HepG2 (cell line): Measurements from ENCODE around the gene PPM1M. TPM values are rescaled to one million over a fixed set of nuclear protein-coding genes. Genes with fewer than 3 reads are reported as not detected.

Experiments used
- AKAP8 ChIP-seq: sonication (generic); formaldehyde crosslinking; IDR thresholded peaks from 2 replicates; pipeline ENCODE4 v1.5.1; 2020; ENCODE audit warnings: mild to moderate bottlenecking, missing genetic modification reagents
- ARNT2 ChIP-seq: sonication (generic); formaldehyde crosslinking; IDR thresholded peaks from 2 replicates; pipeline ENCODE4 v1.8.0; 2022; ENCODE audit warnings: mild to moderate bottlenecking, low read depth, missing genetic modification reagents, moderate library complexity
- GABPB1 ChIP-seq: IDR thresholded peaks from 2 replicates; pipeline ENCODE4 v1.6.1; 2016; ENCODE audit warnings: mild to moderate bottlenecking, missing genetic modification reagents, moderate library complexity, missing compliant biosample characterization
- HNRNPL ChIP-seq: fragments of 200-400 bp; formaldehyde crosslinking; IDR thresholded peaks from 2 replicates; pipeline ENCODE4 v1.6.1; 2017; ENCODE audit warnings: mild to moderate bottlenecking, low read depth, low read length
- HOXA5 ChIP-seq: sonication (generic); formaldehyde crosslinking; IDR thresholded peaks from 2 replicates; pipeline ENCODE4 v1.4.0; 2020; ENCODE audit warnings: missing genetic modification reagents
- KDM4B ChIP-seq: sonication (generic); formaldehyde crosslinking; IDR thresholded peaks from 2 replicates; pipeline ENCODE4 v1.4.0; 2020; ENCODE audit warnings: missing genetic modification reagents
- KLF11 ChIP-seq: IDR thresholded peaks from 2 replicates; pipeline ENCODE4 v1.6.1; 2016; ENCODE audit warnings: missing compliant biosample characterization
- SNAPC2 ChIP-seq: sonication (generic); formaldehyde crosslinking; IDR thresholded peaks from 2 replicates; pipeline ENCODE4 v1.8.1; 2022; ENCODE audit warnings: mild to moderate bottlenecking, missing genetic modification reagents
- SP2 ChIP-seq: sonication (generic); formaldehyde crosslinking; IDR thresholded peaks from 2 replicates; pipeline ENCODE4 v1.5.1; 2020; ENCODE audit warnings: mild to moderate bottlenecking, missing genetic modification reagents
- SRY ChIP-seq: sonication (generic); formaldehyde crosslinking; IDR thresholded peaks from 2 replicates; pipeline ENCODE4 v1.8.0; 2022; ENCODE audit warnings: mild to moderate bottlenecking, missing genetic modification reagents
- TCF7L2 ChIP-seq: IDR thresholded peaks from 2 replicates; pipeline ENCODE4 v1.6.1; 2011; ENCODE audit warnings: mild to moderate bottlenecking, low read depth, low read length, moderate library complexity
- YEATS2 ChIP-seq: sonication (generic); formaldehyde crosslinking; IDR thresholded peaks from 2 replicates; pipeline ENCODE4 v1.4.0; 2020; ENCODE audit warnings: missing genetic modification reagents, borderline replicate concordance
- ZKSCAN1 ChIP-seq: fragments of 150-350 bp; IDR thresholded peaks from 2 replicates; pipeline ENCODE4 v1.6.1; 2014; ENCODE audit warnings: low read length
- ZNF20 ChIP-seq: sonication (generic); formaldehyde crosslinking; IDR thresholded peaks from 2 replicates; pipeline ENCODE4 v1.4.0; 2020; ENCODE audit warnings: mild to moderate bottlenecking, moderate library complexity, missing genetic modification reagents
- ZNF343 ChIP-seq: sonication (generic); formaldehyde crosslinking; IDR thresholded peaks from 2 replicates; pipeline ENCODE4 v1.4.0; 2020; ENCODE audit warnings: mild to moderate bottlenecking, missing genetic modification reagents
- ZNF543 ChIP-seq: sonication (generic); formaldehyde crosslinking; IDR thresholded peaks from 2 replicates; pipeline ENCODE4 v1.4.0; 2020; ENCODE audit warnings: mild to moderate bottlenecking, missing genetic modification reagents
- ZNF563 ChIP-seq: sonication (generic); formaldehyde crosslinking; IDR thresholded peaks from 2 replicates; pipeline ENCODE4 v1.8.0; 2022; ENCODE audit warnings: mild to moderate bottlenecking, moderate library complexity, missing genetic modification reagents
- ZNF782 ChIP-seq: sonication (generic); formaldehyde crosslinking; IDR thresholded peaks from 2 replicates; pipeline ENCODE4 v1.4.0; 2020; ENCODE audit warnings: missing genetic modification reagents, mild to moderate bottlenecking, borderline replicate concordance
- ZSCAN31 ChIP-seq: sonication (generic); formaldehyde crosslinking; IDR thresholded peaks from 2 replicates; pipeline ENCODE4 v1.5.0; 2020; ENCODE audit warnings: low read depth, mild to moderate bottlenecking, missing genetic modification reagents
- polyA plus RNA-seq, 8 experiments: library from polyadenylated mRNA; depleted of rRNA in 3 of 8; stranded (reverse) in 7 of 8; unstranded in 1 of 8; fragments of >200 nt; fragmentation: Illumina TruSeq in 4 of 8; extraction: Trizol in 4 of 8; gene quantifications; 2 replicates each; pipeline versions ENCODE4 v1.2.1 to v1.2.3, GENCODE V29; 2011 to 2016; ENCODE audit warnings: low read depth in 4 of 8, missing spikeins in 1 of 8, mixed read lengths in 1 of 8; ENCODE audit not compliant: insufficient read depth in 1 of 8
- total RNA-seq, 5 experiments: library from RNA; depleted of rRNA; stranded (reverse); fragments of >200 nt; fragmentation: Illumina TruSeq; extraction: Trizol; gene quantifications; 2 replicates each; pipeline ENCODE4 v1.2.3, GENCODE V29; 2016; ENCODE audit warnings: low read depth in 1 of 5
- TF ChIP-seq, protein P1 (sequence below): sonication (generic); formaldehyde crosslinking; IDR thresholded peaks from 2 replicates; pipeline ENCODE4 v1.4.0; 2020; ENCODE audit warnings: missing genetic modification reagents
- TF ChIP-seq, protein P2 (sequence below): conservative IDR thresholded peaks from 2 replicates; pipeline ENCODE4 v1.6.1; 2018; ENCODE audit warnings: missing genetic modification reagents
- TF ChIP-seq, protein P3 (sequence below): sonication (generic); formaldehyde crosslinking; IDR thresholded peaks from 2 replicates; pipeline ENCODE4 v1.5.0; 2020; ENCODE audit warnings: missing genetic modification reagents
- TF ChIP-seq, protein P4 (sequence below): sonication (generic); formaldehyde crosslinking; IDR thresholded peaks from 2 replicates; pipeline ENCODE4 v1.4.0; 2020; ENCODE audit warnings: mild to moderate bottlenecking, missing genetic modification reagents

PPM1M gene
- total and polyA plus RNA-seq, 2 of the 13 experiments (the other 11 are each of a cell fraction or from before 2014, with no cell fraction given): 2.5 to 5.9 TPM

DNA sequence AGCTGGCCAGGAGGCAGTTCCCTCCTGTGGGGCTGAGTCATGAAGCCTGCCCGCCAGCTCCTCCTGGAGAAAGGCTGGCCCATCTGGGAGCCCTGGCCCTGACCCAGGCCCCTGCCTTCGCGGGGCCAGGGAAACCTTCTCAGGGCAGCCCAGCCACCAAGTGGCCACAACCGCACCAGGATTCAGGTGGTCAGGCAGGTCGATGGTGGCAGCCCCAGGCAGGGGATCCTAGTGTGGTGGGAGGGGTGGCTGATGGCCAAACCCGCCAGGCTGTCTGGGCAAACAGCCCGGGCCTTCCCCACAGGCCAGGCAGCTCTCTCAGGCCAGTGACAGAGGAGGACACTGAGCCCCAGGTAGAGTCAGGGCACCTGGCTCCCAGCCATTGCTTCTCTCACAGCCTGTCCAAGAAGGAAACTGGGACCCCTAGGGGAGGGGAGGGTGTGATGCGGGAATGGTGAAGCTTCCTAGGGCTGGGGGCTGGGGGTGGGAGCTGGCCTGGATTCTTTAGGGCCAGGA lies 7.8 kb upstream of the PPM1M start (continued):
- TF ChIP-seq, protein P1, sequence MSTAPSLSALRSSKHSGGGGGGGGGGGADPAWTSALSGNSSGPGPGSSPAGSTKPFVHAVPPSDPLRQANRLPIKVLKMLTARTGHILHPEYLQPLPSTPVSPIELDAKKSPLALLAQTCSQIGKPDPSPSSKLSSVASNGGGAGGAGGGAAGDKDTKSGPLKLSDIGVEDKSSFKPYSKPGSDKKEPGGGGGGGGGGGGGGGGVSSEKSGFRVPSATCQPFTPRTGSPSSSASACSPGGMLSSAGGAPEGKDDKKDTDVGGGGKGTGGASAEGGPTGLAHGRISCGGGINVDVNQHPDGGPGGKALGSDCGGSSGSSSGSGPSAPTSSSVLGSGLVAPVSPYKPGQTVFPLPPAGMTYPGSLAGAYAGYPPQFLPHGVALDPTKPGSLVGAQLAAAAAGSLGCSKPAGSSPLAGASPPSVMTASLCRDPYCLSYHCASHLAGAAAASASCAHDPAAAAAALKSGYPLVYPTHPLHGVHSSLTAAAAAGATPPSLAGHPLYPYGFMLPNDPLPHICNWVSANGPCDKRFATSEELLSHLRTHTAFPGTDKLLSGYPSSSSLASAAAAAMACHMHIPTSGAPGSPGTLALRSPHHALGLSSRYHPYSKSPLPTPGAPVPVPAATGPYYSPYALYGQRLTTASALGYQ (CRISPR knock-in tag): 0 out of 2 replicates have a peak, but pooled peaks have one; percentile 0
- TF ChIP-seq, protein P2, sequence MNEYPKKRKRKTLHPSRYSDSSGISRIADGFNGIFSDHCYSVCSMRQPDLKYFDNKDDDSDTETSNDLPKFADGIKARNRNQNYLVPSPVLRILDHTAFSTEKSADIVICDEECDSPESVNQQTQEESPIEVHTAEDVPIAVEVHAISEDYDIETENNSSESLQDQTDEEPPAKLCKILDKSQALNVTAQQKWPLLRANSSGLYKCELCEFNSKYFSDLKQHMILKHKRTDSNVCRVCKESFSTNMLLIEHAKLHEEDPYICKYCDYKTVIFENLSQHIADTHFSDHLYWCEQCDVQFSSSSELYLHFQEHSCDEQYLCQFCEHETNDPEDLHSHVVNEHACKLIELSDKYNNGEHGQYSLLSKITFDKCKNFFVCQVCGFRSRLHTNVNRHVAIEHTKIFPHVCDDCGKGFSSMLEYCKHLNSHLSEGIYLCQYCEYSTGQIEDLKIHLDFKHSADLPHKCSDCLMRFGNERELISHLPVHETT (CRISPR knock-in tag): 0 out of 2 replicates have a peak, but pooled peaks have one; percentile 27
- TF ChIP-seq ZNF563 (CRISPR knock-in tag) (peak; percentile 13; the same call in 1 of the 2 replicates), KDM4B (CRISPR knock-in tag) (peak; percentile 14), AKAP8 (CRISPR knock-in tag) (peak; percentile 18; the same call in 1 of the 2 replicates), SRY (0 out of 2 replicates have a peak, but pooled peaks have one; percentile 34), GABPB1 (CRISPR knock-in tag) (peak; percentile 23; the same call in 1 of the 2 replicates), SNAPC2 (CRISPR knock-in tag) (0 out of 2 replicates have a peak, but pooled peaks have one; percentile 6), KLF11 (CRISPR knock-in tag) (no peak), HOXA5 (CRISPR knock-in tag) (0 out of 2 replicates have a peak, but pooled peaks have one; percentile 4), TCF7L2 (no peak), HNRNPL (0 out of 2 replicates have a peak, but pooled peaks have one; percentile 41), ZNF782 (CRISPR knock-in tag) (0 out of 2 replicates have a peak, but pooled peaks have one; percentile 31), ZKSCAN1 (no peak), ZNF20 (CRISPR knock-in tag) (no peak), ZSCAN31 (no peak), ZNF343 (CRISPR knock-in tag) (0 out of 2 replicates have a peak, but pooled peaks have one; percentile 11), ARNT2 (CRISPR knock-in tag) (0 out of 2 replicates have a peak, but pooled peaks have one; percentile 19), SP2 (CRISPR knock-in tag) (peak; percentile 8; the same call in 1 of the 2 replicates), ZNF543 (CRISPR knock-in tag) (0 out of 2 replicates have a peak, but pooled peaks have one; percentile 48), YEATS2 (CRISPR knock-in tag) (0 out of 2 replicates have a peak, but pooled peaks have one; percentile 0)
- TF ChIP-seq, protein P3, sequence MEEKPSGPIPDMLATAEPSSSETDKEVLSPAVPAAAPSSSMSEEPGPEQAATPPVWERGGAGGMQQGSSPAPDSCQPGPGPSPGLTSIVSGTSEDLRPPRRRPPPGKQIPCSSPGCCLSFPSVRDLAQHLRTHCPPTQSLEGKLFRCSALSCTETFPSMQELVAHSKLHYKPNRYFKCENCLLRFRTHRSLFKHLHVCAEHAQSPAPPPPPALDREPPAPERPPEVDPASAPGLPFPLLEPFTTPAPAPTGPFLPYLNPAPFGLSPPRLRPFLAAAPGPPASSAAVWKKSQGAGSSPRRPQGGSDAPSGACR (CRISPR knock-in tag): peak; percentile 3; the same call in 1 of the 2 replicates
- TF ChIP-seq, protein P4, sequence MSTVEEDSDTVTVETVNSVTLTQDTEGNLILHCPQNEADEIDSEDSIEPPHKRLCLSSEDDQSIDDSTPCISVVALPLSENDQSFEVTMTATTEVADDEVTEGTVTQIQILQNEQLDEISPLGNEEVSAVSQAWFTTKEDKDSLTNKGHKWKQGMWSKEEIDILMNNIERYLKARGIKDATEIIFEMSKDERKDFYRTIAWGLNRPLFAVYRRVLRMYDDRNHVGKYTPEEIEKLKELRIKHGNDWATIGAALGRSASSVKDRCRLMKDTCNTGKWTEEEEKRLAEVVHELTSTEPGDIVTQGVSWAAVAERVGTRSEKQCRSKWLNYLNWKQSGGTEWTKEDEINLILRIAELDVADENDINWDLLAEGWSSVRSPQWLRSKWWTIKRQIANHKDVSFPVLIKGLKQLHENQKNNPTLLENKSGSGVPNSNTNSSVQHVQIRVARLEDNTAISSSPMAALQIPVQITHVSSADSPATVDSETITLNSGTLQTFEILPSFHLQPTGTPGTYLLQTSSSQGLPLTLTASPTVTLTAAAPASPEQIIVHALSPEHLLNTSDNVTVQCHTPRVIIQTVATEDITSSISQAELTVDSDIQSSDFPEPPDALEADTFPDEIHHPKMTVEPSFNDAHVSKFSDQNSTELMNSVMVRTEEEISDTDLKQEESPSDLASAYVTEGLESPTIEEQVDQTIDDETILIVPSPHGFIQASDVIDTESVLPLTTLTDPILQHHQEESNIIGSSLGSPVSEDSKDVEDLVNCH: no peak
